ENCODE data around the gene RAD51B.

The RAD51B gene

GRCh38 chr14:68241862-68242487 lies 422.4 kb downstream of the RAD51B start:
- DNase-seq, result no peak

- no peak for DNase-seq
Measured at GRCh38 chr14:68243450-68244010, 424.0 kb downstream of the RAD51B start.

GRCh38 chr14:68244262-68244980 lies 424.8 kb downstream of the RAD51B start:
- no peak for DNase-seq

- peak; percentile 69 for DNase-seq
Measured at GRCh38 chr14:68245146-68246073, 425.8 kb downstream of the RAD51B start.

- no peak for DNase-seq
Measured at GRCh38 chr14:68246074-68246785, 426.7 kb downstream of the RAD51B start.

- DNase-seq, result no peak
Measured at GRCh38 chr14:68246786-68247105, 427.2 kb downstream of the RAD51B start.

GRCh38 chr14:68247274-68247673 lies 427.7 kb downstream of the RAD51B start:
- DNase-seq, result no peak

- no peak for DNase-seq
Measured at GRCh38 chr14:68247676-68248268, 428.2 kb downstream of the RAD51B start.

GRCh38 chr14:68248481-68249255 lies 429.1 kb downstream of the RAD51B start:
- DNase-seq, result peak; percentile 59

- no peak for DNase-seq
Measured at GRCh38 chr14:68249661-68250451, 430.3 kb downstream of the RAD51B start.

GRCh38 chr14:68250927-68251768 lies 431.6 kb downstream of the RAD51B start:
- no peak for DNase-seq

GRCh38 chr14:68251769-68252100 lies 432.2 kb downstream of the RAD51B start:
- no peak for DNase-seq

GRCh38 chr14:68253160-68253780 lies 433.7 kb downstream of the RAD51B start:
- no peak for DNase-seq

GRCh38 chr14:68253878-68254528 lies 434.4 kb downstream of the RAD51B start:
- DNase-seq, result no peak

- DNase-seq, result no peak
Measured at GRCh38 chr14:68254669-68255527, 435.3 kb downstream of the RAD51B start.

- no peak for DNase-seq
Measured at GRCh38 chr14:68255693-68256178, 436.2 kb downstream of the RAD51B start.

GRCh38 chr14:68257969-68258368 lies 438.4 kb downstream of the RAD51B start:
- DNase-seq, result no peak

Measured in femur (tissue), 1 donor.